HG02970 (cell line): ENCODE measurements around the gene FAM228A.
"Not testable (repeated sequence)": the region's sequence is repeated elsewhere in the genome, so short reads cannot be mapped to it uniquely, and the experiment has no call there.

ENCODE experiments used
- ATAC-seq: cut with Tn5 transposase; IDR thresholded peaks from one replicate; pipeline ENCODE4 v1.9.1; 2021; ENCODE audit warnings: mild to moderate bottlenecking, moderate library complexity, moderate number of reproducible peaks; ENCODE audit not compliant: unreplicated experiment, low FRiP score

Gene FAM228A

DNA sequence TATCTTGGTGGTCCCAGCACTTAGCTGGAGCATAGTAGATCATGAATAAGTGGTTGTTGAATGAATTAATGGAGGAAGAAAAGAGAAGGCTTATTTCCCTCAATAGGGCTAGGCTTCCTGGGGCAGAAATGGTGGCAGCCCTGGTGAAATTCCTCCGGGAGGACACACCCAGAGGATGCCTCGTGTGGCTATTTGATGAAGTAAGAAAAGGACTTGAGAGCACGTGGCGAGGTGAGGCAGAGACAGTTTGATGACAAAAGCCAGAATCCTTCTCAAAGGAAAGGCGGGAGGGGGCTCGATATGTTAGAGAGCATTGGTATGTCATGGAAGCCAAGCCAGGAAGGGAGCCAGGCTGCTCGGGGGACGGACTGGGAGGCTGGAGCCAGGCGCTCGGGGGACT, 14.7 kb downstream of the FAM228A start:
- no peak for ATAC-seq

DNA sequence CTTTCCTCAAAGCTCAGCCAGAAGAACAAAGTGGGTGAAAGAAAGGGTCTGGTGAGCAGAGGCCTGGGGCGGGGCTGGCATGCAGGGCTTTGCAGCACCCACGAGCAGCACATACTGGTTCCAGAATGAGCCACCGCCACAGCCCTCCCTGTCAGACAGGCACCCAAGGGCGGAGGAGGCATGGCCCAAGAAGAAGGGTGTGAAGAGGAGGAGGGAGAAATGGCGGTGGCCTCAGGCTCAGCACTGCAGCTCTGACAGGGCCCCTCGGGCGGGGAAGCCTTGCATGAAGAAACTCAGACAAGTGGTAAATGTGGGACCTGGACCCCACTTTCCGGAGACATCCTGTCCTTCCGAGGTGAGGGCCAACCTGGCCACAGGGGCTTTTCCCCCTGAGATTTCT, 15.7 kb downstream of the FAM228A start:
- ATAC-seq = no peak

DNA sequence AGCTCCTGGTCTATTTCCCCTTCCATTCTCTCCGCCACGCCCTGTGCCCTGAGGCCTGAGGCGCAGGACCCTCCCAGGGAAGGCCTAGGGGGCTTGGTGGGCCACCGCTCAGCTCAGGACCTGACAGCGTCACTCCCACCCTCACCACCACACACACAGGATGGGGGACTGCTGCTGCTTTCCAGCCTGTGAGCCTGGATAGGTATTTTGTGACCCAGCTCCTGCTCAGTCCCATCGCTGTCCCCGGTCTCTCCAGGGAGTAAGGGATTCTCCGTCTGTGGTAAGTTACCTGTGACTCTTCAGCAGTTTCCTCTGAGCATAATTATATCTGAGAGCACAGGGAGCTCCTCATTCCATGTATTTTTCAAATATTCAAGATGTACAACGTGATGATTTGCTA, 16.3 kb downstream of the FAM228A start:
- no peak for ATAC-seq

DNA sequence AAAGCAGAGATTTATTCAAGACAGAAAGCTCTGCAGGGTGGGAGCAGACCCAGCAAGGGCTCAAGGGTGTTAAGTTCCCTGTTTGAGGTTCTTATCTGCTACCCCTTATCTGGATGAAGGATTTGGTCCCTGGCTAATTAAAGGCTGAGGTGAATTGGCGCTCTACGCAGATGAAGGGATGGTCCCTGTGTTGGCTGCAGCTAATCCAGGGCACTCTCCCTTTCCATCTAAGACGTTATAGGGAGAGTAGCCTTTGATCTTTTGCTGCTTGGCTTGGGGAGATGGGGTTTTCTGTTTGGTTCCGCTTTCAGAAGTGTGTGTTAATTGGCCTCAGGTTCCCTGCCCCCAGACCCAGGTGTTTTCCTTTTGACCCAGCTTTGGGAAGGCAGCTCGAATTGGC, 17.0 kb downstream of the FAM228A start:
- no peak for ATAC-seq

DNA sequence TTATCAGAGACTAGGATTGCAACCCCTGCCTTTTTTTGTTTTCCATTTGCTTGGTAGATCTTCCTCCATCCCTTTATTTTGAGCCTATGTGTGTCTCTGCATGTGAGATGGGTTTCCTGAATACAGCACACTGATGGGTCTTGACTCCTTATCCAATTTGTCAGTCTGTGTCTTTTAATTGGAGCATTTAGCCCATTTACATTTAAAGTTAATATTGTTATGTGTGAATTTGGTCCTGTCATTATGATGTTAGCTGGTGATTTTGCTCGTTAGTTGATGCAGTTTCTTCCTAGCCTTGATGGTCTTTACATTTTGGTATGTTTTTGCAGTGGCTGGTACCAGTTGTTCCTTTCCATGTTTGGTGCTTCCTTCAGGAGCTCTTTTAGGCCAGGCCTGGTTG, 22.4 kb downstream of the FAM228A start:
- not testable (repeated sequence) for ATAC-seq

DNA sequence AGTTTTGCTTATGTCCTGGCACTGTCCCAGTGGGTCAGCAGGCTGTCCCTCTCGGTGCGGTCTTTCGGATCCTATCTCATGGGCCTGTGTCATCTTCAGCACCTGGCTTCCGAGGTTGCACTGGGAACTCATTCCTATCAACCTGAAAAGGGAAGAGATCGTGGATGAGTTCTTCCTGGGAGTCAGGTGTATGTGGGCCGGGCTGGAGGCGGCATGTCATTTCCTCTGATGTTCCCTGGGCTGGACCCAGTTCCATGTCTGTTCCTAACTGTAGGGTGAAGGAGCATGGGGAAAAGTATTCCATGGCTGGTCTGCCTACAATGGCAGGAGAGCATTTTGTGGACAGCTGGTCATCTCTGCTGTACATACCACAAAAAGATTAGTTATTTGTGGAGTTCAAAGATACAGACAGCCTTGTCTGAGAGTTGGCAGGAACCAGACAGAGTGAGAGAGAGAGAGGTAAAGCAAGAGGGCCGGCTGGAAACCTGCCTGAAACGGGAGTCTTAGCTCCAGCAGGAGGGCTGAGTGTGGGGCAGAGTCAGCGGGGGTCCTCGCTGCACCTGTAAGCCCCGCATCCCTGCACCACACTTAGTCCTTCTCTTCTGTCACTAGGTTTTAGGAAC, 25.2 kb downstream of the FAM228A start:
- ATAC-seq = no peak

DNA sequence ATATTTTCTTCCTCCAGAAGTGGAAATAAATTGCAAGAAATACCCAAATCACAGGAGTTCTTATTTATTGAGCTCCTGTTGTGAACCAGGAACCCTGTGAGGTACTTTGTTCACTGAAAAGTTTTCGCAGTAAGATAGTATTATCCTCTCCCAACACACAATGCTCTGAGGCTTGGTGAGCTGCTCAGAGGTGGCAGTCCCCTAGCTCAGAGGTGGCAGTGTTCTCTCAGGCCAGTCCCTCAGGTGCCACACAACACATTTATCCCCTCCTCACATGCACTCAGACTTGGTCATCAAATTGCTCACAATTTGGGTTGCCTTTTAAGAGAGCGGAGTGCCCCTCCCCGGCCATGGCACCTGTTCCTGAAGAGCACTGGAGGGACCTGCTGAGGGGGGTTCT, 25.9 kb downstream of the FAM228A start:
- ATAC-seq = no peak

DNA sequence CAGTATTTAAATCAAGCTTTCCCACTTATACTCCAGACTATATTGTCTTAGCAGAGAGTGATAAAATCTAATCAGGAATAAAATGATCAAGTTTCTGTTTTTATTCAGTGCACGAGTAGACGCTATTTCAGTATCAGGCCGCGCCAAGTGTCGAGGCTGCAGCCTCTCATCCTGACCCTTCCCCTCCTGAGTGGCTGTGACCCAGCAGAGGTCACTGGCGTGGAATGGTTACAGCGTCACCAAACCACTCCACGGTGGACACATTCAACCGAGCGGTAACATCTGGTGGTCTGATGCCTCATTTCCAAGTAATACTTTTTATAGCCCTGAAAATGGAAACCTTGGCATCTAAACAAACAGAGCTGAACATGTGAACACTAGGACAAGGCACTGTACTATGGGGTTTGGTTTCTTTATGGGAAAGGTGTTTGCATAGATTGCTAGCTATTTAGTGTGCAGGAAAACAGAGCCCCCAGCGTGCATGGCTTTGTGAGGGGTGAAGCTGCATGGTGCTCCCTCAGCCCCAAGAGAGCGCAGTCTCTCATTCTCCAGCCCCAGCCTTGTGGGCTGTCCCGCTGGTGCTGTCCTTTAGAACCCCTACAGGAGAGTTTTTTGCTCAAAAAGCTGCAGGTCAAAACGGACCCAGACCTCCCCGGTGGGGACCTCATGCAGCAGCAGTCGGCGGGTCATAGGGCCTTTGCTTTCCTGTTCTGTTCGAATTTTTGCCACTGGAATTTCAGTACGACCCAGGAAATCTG, 28.4 kb downstream of the FAM228A start:
- ATAC-seq = no peak

DNA sequence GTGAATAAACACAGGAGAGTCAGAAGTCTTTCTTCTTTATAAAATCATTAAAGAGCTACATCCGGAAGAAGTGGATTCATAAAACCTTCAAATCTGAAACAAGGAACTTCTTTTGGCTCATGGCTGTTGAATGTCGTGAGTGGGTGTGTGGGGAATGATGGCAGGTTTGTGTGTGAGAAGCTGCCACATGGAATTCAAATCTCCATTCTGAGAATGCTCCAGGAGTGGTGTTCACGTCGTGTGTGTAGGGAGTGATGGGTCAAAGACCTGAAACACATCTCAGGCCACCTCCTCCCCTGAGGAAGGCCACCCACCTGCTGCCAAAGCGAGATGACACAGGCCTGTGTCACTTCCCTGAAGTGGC, 28.9 kb downstream of the FAM228A start:
- no peak for ATAC-seq

DNA sequence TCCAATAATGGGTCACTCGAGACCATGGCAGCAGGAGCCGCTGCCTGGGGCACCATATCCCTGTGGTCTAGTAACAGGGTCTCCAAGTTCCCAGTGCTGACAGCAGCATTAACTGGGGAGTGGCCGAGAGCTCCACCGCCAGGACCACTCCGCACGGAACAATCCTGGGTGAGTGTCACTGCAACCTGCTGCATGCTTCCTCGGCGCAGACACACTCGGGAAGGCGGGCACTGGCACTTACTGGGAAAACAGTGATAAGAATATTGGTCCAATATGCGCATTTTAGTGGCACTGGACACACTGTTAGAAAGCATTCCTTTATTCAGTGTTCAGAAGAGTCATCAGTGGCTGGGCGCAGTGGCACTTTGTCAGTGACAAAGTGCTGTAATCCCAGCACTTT, 29.7 kb downstream of the FAM228A start:
- no peak for ATAC-seq

DNA sequence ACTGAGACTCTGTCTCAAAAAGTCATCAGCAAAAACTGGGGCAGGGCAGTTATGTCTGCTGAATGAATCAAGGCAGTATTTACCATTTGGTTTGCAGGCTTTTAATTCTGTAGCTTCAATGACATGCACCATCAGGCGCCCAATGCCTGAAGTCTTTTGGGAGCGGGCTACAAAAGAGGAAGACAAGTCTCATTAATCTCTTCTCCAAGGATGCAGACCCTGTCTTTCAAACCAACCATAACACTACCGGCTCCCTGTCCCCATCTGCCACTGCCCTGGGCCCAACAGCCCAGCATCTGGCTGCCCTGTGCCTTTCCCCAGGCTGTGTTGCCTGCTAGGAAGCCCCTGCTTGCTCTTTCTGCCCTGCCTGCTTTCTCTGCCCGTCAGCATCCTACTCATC, 30.3 kb downstream of the FAM228A start:
- no peak for ATAC-seq

DNA sequence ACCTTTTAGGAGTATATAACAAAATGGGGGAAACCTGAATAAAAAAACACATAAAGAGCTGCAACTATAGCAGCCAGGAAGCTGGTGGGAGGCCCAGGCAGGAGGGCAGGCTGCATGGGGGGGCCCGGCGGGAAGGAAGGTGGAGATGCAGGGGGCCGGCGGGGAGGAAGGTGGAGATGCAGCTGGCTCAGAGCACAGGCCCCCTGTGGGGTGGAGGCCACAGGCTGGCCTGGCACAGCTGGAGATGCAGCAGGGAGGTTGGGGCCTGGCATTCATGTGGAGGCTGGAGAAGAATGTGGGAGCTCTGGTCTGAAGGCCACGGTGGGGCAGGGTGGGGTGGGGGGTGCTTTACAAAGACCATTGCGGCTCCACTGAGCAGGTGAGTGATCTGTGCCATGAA, 31.4 kb downstream of the FAM228A start:
- no peak for ATAC-seq

DNA sequence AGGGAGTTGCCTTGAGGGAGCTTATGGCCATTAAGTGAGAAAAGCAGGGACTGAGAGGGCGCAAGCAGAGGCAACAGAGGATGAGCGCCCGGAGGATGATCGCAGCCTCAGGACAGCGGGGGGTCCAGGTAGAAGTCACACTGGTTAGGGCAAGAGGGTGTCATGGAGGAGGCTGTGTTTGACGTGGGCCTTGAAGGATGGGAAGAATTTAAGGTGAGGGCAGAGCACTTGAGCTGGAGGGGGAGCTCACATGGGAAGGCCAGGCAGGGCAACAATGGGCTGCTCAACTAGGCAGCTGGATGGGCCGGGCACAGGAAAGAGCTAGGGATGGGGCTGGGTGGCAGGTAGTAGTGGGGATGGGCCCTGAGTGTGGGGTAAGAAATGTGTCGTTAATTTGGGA, 31.9 kb downstream of the FAM228A start:
- ATAC-seq = no peak

DNA sequence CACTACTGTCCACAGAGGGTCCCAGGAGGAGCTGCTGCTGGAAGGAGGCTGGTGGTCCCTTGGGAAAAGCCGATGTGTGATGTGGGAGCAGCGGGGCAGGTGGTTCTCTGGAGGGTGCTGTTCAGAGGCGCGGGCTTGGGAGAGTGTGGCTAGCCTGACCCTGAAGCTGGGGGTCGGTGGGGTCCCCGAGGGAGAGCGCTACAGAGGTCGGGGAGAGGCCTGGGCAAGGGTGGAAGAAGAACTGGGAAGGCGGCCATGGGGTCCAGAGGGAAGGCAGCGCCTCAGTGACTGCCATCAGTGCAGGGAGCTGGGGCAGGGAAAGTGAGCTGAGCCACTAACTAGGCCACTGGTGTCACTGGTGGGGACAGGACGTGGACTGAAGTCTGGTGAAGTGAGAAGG, 32.5 kb downstream of the FAM228A start:
- ATAC-seq = no peak

DNA sequence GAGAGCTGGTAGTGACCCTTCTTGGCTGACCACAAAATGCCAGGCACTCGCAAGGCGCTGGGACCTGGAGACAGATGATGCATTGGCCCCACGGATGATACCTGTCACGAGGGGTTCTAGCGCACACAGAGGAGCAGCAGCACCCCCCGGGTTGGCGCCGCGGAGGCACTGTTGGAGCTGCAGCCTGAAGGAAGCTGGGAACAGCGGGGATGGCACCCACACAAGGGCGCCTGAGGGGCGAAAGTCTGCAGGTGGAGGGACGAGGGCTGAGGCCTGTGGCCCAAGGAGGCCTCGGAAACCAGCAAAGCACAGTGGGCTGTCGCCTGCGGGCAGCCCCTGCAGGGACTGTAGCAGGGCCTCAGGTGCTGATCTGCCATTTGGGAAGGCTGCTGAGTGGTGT, 33.6 kb downstream of the FAM228A start:
- no peak for ATAC-seq

DNA sequence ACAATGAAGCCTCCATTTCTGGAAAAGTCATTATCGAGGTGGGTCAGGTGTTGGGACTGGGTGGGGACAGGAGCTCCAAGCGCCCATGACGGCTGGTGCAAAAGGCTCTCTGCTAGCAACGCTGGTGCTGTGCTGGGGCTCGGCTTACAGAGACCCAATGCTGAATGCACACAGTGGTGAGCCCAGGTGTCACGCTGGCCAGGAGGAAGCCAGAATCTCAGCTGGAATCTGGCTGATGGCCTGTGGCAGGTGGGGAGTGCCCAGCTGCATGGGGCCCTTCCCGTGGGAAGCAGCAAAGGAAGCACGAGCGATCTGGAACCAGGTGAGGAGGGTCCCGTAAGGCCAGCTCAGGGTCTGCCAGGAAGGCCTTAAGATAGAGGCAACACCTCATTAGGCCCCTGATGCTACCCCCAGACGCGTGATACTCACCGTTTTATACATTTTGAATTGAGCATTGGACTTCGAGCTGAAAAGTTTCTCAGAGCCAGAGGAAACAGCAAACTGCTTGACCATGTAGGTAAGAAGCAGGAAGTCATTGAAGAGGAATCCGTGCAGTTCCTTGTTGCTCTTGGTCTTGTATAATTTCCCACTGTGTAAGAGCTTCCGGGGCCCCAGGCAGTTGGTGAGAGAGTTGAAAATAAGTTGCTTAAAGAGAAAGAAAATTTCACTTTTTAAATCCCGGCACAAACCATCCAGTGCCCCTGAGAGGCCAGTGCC, 34.7 kb downstream of the FAM228A start:
- ATAC-seq = no peak

DNA sequence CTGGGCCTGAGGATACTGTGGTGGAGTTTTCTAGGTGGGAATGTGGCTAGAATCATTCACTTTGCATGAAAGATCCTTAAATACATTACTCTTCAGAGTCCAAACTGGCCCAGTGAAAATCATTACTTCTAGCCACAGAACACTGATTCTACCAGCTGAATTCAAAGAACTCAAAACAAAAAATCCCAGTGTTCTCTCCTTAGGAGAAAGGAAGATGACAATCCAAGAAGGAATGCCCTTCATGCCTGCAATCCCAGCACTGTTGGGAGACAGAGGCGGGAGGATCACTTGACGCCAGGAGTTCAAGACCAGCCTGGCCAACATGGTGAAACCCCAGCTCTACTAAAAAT, 35.2 kb downstream of the FAM228A start:
- no peak for ATAC-seq

DNA sequence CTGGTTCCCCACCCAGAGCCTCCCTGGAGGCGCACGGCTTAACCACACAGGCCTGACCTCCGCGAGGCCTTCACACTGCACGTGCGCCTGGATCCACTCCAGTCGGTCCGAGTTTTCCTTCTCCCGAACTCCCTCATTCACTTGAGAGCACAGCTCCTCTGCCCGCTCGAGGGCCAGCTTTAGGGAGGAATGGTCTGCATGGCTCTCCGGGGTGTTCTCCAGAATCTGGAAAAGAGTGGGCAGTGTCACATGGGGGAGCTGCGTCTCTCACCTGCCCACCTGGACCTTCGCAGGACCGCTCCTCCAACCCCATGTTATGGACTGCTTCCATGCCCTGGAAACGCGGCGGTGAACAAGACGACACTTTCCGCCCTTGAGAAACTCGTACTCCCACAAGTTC, 35.9 kb downstream of the FAM228A start:
- no peak for ATAC-seq

DNA sequence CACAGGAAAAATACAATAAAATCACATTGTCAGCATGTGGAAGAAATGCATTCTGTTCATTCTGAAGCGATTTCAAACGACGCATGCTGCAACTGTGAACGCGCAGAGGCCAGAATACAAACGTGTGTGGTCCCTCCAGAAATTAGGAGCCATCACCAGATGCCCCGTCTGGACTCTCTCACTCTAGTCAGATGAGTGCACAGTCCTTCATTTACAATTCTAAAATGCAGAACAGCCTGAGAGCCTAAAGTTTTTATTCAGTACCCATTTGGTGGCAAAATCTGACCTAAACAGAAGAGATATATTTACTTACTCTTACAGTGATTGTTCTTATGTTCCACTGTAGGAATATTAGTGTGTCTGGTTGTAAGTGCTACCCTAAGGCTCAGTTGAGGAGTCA, 36.6 kb downstream of the FAM228A start:
- no peak for ATAC-seq

DNA sequence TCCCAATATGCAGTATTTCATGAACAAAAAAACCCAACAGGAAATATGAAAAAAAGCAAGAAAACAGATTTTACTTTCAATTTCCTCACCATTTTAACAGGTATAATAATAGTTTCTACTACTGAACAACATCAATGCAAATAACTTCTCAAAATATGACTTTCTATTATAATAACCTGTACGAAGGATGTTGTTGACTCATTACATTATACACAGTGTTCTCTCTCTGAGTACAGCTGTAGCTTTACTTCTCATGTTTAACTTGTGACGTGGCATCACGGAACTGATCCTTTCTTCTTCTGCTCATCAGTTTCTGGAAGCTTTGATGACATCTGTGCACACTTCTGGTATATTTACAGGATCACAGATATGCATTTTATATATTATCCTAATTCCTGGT, 40.0 kb downstream of the FAM228A start:
- peak; percentile 50 for ATAC-seq

DNA sequence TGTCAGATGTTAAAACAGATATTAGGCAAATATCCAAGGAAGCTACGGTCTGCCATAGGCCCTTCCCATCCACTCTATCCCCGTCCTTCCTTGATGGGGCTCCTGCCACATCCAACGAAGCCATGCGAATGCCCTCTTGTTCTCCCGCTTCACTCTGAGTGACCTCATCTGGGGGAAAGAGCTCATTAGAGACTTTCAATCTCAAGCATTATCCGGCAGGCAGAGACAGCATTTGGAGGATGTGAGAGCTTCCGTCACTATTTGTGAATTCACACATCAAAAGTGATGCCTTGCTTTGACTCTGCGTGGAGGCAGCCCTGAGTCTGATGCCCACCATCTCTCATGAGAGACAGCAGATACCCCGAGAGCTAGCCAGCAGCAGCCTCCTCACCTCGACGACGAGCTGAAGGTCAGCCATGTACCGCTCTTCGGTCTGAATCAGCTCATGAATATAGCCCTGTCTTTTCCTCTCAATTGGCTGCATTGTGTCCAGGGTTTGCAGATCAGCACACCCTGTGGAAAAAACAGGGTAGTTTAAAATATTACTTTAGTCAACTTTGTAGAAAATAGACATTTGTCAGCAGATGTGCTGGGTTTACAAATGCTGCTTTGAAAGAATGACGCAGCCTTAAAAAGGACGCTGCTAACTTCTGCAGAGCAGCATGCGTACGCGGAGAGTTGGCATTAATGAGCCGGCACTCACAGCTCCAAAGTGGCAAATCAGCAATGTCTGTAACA, 45.9 kb downstream of the FAM228A start:
- no peak for ATAC-seq
